GM18861 (cell line): Measurements from ENCODE around the gene F3.

Source experiments
- ATAC-seq: cut with Tn5 transposase; IDR thresholded peaks from one replicate; pipeline ENCODE4 v1.9.1; 2021; ENCODE audit not compliant: unreplicated experiment

F3 gene

GRCh38 chr1:94553323-94553730 is 11.8 kb upstream of the F3 start:
- ATAC-seq, result no peak

- no peak for ATAC-seq
These were observed 10.6 kb upstream of the F3 start for GRCh38 chr1:94552071-94552586.

GRCh38 chr1:94551449-94551848 is 9.9 kb upstream of the F3 start:
- ATAC-seq, result no peak

- ATAC-seq, result no peak
These were observed 9.3 kb upstream of the F3 start for GRCh38 chr1:94550800-94551241.

- ATAC-seq, result no peak
These were observed 8.8 kb upstream of the F3 start for GRCh38 chr1:94550396-94550795.

GRCh38 chr1:94549706-94550105 is 8.1 kb upstream of the F3 start:
- no peak for ATAC-seq

- no peak for ATAC-seq
These were observed 3.3 kb upstream of the F3 start for GRCh38 chr1:94544706-94545490.

- ATAC-seq, result no peak
These were observed 2.5 kb upstream of the F3 start for GRCh38 chr1:94543893-94544635.

- ATAC-seq, result no peak
These were observed 1.4 kb upstream of the F3 start for GRCh38 chr1:94543001-94543400.

GRCh38 chr1:94542088-94542870 is 720 bp upstream of the F3 start:
- no peak for ATAC-seq

- ATAC-seq, result no peak
These were observed 916 bp downstream of the F3 start for GRCh38 chr1:94540440-94541245.

- ATAC-seq, result no peak
These were observed 2.1 kb downstream of the F3 start for GRCh38 chr1:94539496-94539895.

GRCh38 chr1:94538243-94538827 is 3.2 kb downstream of the F3 start:
- no peak for ATAC-seq

- ATAC-seq, result no peak
These were observed 4.3 kb downstream of the F3 start for GRCh38 chr1:94537254-94537653.

- no peak for ATAC-seq
These were observed 5.7 kb downstream of the F3 start for GRCh38 chr1:94535879-94536278.

GRCh38 chr1:94535095-94535494 is 6.5 kb downstream of the F3 start:
- ATAC-seq, result no peak

GRCh38 chr1:94532077-94532476 is 9.5 kb downstream of the F3 start:
- ATAC-seq, result no peak

- ATAC-seq, result no peak
These were observed 9.9 kb downstream of the F3 start for GRCh38 chr1:94531664-94532063.

GRCh38 chr1:94530373-94530878 is 11.1 kb downstream of the F3 start:
- ATAC-seq, result no peak

- no peak for ATAC-seq
These were observed 12.1 kb downstream of the F3 start for GRCh38 chr1:94529416-94529815.
